IMR-90 (cell line): ENCODE results near the gene PIEZO1. TPM values are rescaled to one million over a fixed set of nuclear protein-coding genes. Genes with fewer than 3 reads are reported as not detected.

Source experiments
- ATAC-seq: fragments of 200-7000 bp; cut with Tn5 transposase; 2 replicates; pipeline ENCODE4 v1.9.1; 2020; ENCODE audit warnings: low read depth, mild to moderate bottlenecking, moderate library complexity
- BruUV-seq: library from RNA; stranded (reverse); fragments of 400-500 nt; replicated peaks from 2 replicates; lab custom pipeline; 2021; lab: Mats Ljungman, UMichigan
- CTCF ChIA-PET: fragments of 300-600 bp; formaldehyde crosslinking; extraction: SDS; loops from one replicate; lab custom pipeline; 2021; ENCODE audit warnings: antibody characterized with exemption; lab: Yijun Ruan, JAX
- POLR2A ChIA-PET: fragments of 300-600 bp; sonication (Branson Sonifier 250); formaldehyde crosslinking; loops from one replicate; lab custom pipeline; 2022; ENCODE audit warnings: antibody characterized with exemption; ENCODE audit not compliant: unreplicated experiment; lab: Charles Lee
- DNase-seq: peaks from one replicate; pipeline ENCODE4 v3.0.0; 2013
- H2AFZ ChIP-seq: replicated peaks from 2 replicates; pipeline ENCODE3; 2013; ENCODE audit warnings: low read length, mild to moderate bottlenecking; ENCODE audit not compliant: poor library complexity
- H2AK5ac ChIP-seq: 2 replicates; pipeline ENCODE4 v1.6.1; 2013; ENCODE audit warnings: low read depth, low read length, inconsistent platforms
- H2AK9ac ChIP-seq: replicated peaks from 2 replicates; pipeline ENCODE3; 2013; ENCODE audit warnings: mild to moderate bottlenecking, low read depth, low read length, moderate library complexity; ENCODE audit not compliant: poor library complexity
- H2BK120ac ChIP-seq: 2 replicates; pipeline ENCODE4 v1.6.1; 2013; ENCODE audit warnings: low read depth, low read length, inconsistent platforms
- H2BK15ac ChIP-seq: 3 replicates; pipeline ENCODE4 v1.6.1; 2013; ENCODE audit warnings: low read depth, low read length, inconsistent platforms
- H2BK20ac ChIP-seq: 2 replicates; pipeline ENCODE4 v1.6.1; 2013; ENCODE audit warnings: low read depth, mild to moderate bottlenecking, inconsistent platforms, low read length, moderate library complexity
- H2BK5ac ChIP-seq: 2 replicates; pipeline ENCODE4 v1.6.1; 2013; ENCODE audit warnings: mild to moderate bottlenecking, low read depth, low read length, inconsistent platforms; ENCODE audit not compliant: poor library complexity, severe bottlenecking
- H3K14ac ChIP-seq: replicated peaks from 2 replicates; pipeline ENCODE4 v1.6.1; 2013; ENCODE audit warnings: low read depth, low read length, inconsistent platforms
- H3K18ac ChIP-seq: 2 replicates; pipeline ENCODE4 v1.6.1; 2013; ENCODE audit warnings: low read depth, low read length, control low read depth
- H3K23ac ChIP-seq: 2 replicates; pipeline ENCODE4 v1.6.1; 2013; ENCODE audit warnings: low read depth, low read length, inconsistent platforms
- H3K27ac ChIP-seq: 2 replicates; pipeline ENCODE4 v1.5.1; 2013; ENCODE audit warnings: mild to moderate bottlenecking, control low read depth, low read length; ENCODE audit not compliant: insufficient read depth
- H3K27me3 ChIP-seq: 2 replicates; pipeline ENCODE4 v1.6.1; 2013; ENCODE audit warnings: low read length; ENCODE audit not compliant: control insufficient read depth, insufficient read depth
- H3K36me3 ChIP-seq: 2 replicates; pipeline ENCODE4 v1.6.1; 2013; ENCODE audit warnings: low read length, mixed read lengths; ENCODE audit not compliant: control insufficient read depth, insufficient read depth
- H3K4ac ChIP-seq: 2 replicates; pipeline ENCODE4 v1.6.1; 2013; ENCODE audit warnings: low read depth, low read length, inconsistent platforms
- H3K4me1 ChIP-seq: 2 replicates; pipeline ENCODE4 v1.6.1; 2013; ENCODE audit warnings: low read length, mixed read lengths; ENCODE audit not compliant: control insufficient read depth, insufficient read depth
- H3K4me2 ChIP-seq: 2 replicates; pipeline ENCODE4 v1.6.1; 2013; ENCODE audit warnings: low read depth, mild to moderate bottlenecking, control low read depth, low read length, moderate library complexity
- H3K4me3 ChIP-seq: 2 replicates; pipeline ENCODE4 v1.5.1; 2013; ENCODE audit warnings: low read depth, mild to moderate bottlenecking, control low read depth, low read length, moderate library complexity; ENCODE audit not compliant: insufficient read depth
- H3K56ac ChIP-seq: 2 replicates; pipeline ENCODE4 v1.6.1; 2013; ENCODE audit warnings: low read length, inconsistent platforms; ENCODE audit not compliant: insufficient read depth; ENCODE audit errors: extremely low read depth
- H3K79me1 ChIP-seq, 2 experiments: 2 replicates each; pipeline ENCODE4 v1.6.1; 2013; ENCODE audit warnings: low read length in 2 of 2, inconsistent platforms in 1 of 2, low read depth in 1 of 2
- H3K9ac ChIP-seq: 2 replicates; pipeline ENCODE4 v1.6.1; 2013; ENCODE audit warnings: low read depth, low read length, control low read depth
- H3K9me1 ChIP-seq: 2 replicates; pipeline ENCODE4 v1.6.1; 2013; ENCODE audit warnings: low read length, inconsistent platforms; ENCODE audit not compliant: insufficient read depth
- H3K9me3 ChIP-seq: 2 replicates; pipeline ENCODE4 v1.6.1; 2013; ENCODE audit warnings: low read length; ENCODE audit not compliant: control insufficient read depth, insufficient read depth
- H4K20me1 ChIP-seq: 2 replicates; pipeline ENCODE4 v1.6.1; 2013; ENCODE audit warnings: low read length, inconsistent platforms; ENCODE audit not compliant: insufficient read depth
- H4K5ac ChIP-seq: 2 replicates; pipeline ENCODE4 v1.6.1; 2013; ENCODE audit warnings: mild to moderate bottlenecking, low read depth, low read length, control low read depth
- H4K8ac ChIP-seq, 2 experiments: 2 replicates each; pipeline ENCODE4 v1.6.1; 2013; ENCODE audit warnings: low read depth in 2 of 2, low read length in 2 of 2, control low read depth in 1 of 2, inconsistent platforms in 1 of 2
- H4K91ac ChIP-seq: 2 replicates; pipeline ENCODE4 v1.6.1; 2013; ENCODE audit warnings: low read depth, low read length, inconsistent platforms; ENCODE audit not compliant: insufficient read depth
- CEBPB ChIP-seq: IDR thresholded peaks from 2 replicates; pipeline ENCODE4 v1.6.1; 2012; ENCODE audit warnings: low read depth, low read length, improper control_type of control experiment
- CHD1 ChIP-seq: IDR thresholded peaks from 2 replicates; pipeline ENCODE4 v1.6.1; 2012; ENCODE audit warnings: low read depth, low read length, improper control_type of control experiment
- MAZ ChIP-seq: IDR thresholded peaks from 2 replicates; pipeline ENCODE4 v1.6.1; 2012; ENCODE audit warnings: low read depth, mild to moderate bottlenecking, low read length, improper control_type of control experiment, moderate library complexity, borderline replicate concordance
- MXI1 ChIP-seq: IDR thresholded peaks from 2 replicates; pipeline ENCODE4 v1.6.1; 2012; ENCODE audit warnings: low read depth, mild to moderate bottlenecking, low read length, moderate library complexity, borderline replicate concordance
- POLR2A ChIP-seq: IDR thresholded peaks from 2 replicates; pipeline ENCODE4 v1.6.1; 2012; ENCODE audit warnings: mild to moderate bottlenecking, low read depth, low read length
- RAD21 ChIP-seq: IDR thresholded peaks from 2 replicates; pipeline ENCODE4 v1.6.1; 2012; ENCODE audit warnings: low read length, improper control_type of control experiment
- RCOR1 ChIP-seq: IDR thresholded peaks from 2 replicates; pipeline ENCODE4 v1.6.1; 2012; ENCODE audit warnings: mild to moderate bottlenecking, low read length, improper control_type of control experiment; ENCODE audit not compliant: insufficient replicate concordance
- SMC3 ChIP-seq: fragments of 150-350 bp; IDR thresholded peaks from 2 replicates; pipeline ENCODE4 v1.6.1; 2016; ENCODE audit warnings: low read depth, mild to moderate bottlenecking, antibody characterized with exemption, low read length, moderate library complexity
- WGBS, 2 experiments: methylation state at CpG; one replicate each; pipeline versions ENCODE4 v1.1.5 to v1.1.7; 2013; ENCODE audit warnings: missing lambda C conversion rate in 2 of 2; ENCODE audit not compliant: insufficient read length in 1 of 2; ENCODE audit errors: extremely low coverage in 2 of 2; 5-methylcytosine and 5-hydroxymethylcytosine counted together
- dilution Hi-C: fragments of 300-500 bp; cut with HindIII; formaldehyde crosslinking; loops from one replicate; pipeline ENCODE4 v1.14.3; 2018; ENCODE audit warnings: low sequenced_read_pairs; ENCODE audit not compliant: unreplicated experiment
- in situ Hi-C: fragments of 300-500 bp; cut with MboI; formaldehyde crosslinking; loops from 3 replicates; pipeline ENCODE4 v1.14.3; 2019; ENCODE audit warnings: low sequenced_read_pairs, inconsistent platforms, mixed read lengths
- intact Hi-C: fragments of 100-400 bp; cut with micrococcal nuclease; formaldehyde crosslinking; loops from 2 replicates; pipeline ENCODE4 v1.10.0; 2022
- polyA plus RNA-seq, 3 experiments: library from polyadenylated mRNA; depleted of rRNA; stranded (reverse); fragments of >200 nt; gene quantifications; 2 replicates each; pipeline ENCODE4 v1.2.3, GENCODE V29; 2012; ENCODE audit warnings: low replicate concordance in 1 of 3
- total RNA-seq: library from RNA; depleted of rRNA; stranded (reverse); fragments of >200 nt; gene quantifications from 2 replicates; pipeline ENCODE4 v1.2.3, GENCODE V29; 2012
- TF ChIP-seq, protein P1 (sequence below): fragments of 150-350 bp; IDR thresholded peaks from 2 replicates; pipeline ENCODE4 v1.6.1; 2017; ENCODE audit warnings: mild to moderate bottlenecking, antibody characterized with exemption, low read length, low read depth
- TF ChIP-seq, protein P2 (sequence below): conservative IDR thresholded peaks from 2 replicates; pipeline ENCODE4 v1.5.1; 2012; ENCODE audit warnings: mild to moderate bottlenecking, low read depth, low read length, improper control_type of control experiment

Gene PIEZO1
- total and polyA plus RNA-seq, 2 of the 4 experiments (the other 2 are of a cell fraction): 36.2 to 372 TPM

DNA sequence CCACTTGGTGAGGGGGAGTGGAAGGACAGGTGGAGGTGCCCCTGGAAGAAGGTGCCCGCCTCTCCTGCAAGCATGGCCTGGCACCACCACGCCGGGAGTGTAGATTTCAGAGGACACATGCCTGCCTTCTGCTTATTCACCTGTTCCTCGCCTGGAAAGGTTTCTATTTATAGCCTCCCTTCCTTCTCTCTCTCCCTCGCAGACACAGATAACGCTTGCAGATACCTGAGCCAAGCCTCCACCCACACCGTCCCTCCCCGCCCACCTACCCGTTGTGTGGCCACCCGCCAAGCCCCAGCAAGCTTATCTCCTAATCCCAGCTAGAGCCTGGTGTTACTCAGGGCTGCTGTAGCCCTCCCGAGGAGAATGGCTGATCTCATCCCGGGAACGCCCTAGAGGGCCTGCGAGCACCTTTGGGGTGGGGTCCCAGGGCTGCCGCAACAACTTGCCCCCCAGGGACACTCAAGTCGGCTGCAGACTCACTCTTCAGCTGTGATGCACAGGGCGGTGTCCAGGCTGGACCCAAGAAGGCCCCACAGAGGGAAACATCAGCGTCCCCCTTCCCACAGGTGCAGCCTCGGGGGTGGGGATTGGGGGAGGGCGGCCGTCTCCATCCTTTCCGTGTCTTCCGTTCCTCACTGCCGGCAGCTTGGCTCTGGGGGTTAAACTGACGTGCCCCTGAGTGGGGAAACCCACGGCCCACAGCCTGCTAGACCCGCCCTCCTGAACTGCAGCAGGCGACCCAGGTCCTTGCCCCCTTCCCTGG is 96.8 kb downstream of the PIEZO1 start:
- no peak overlapping the region for H2BK120ac ChIP-seq
- H3K9me1 ChIP-seq: no peaks in the 10 kb centered on the region
- H3K23ac ChIP-seq: no peak overlapping the region
- H4K5ac ChIP-seq: no peak overlapping the region
- H3K79me1 ChIP-seq: no peaks in the 10 kb centered on the region
- H3K18ac ChIP-seq: no peak overlapping the region
- POLR2A ChIA-PET: no interaction called here
- BruUV-seq: no TSS peak
- H2AFZ ChIP-seq: no peak overlapping the region
- H2AK5ac ChIP-seq: no peak overlapping the region
- no peak overlapping the region for H4K8ac ChIP-seq
- no peak overlapping the region for H4K91ac ChIP-seq
- no peaks in the 10 kb centered on the region for H3K36me3 ChIP-seq
- no peak for TF ChIP-seq CEBPB
- TF ChIP-seq, protein P1, sequence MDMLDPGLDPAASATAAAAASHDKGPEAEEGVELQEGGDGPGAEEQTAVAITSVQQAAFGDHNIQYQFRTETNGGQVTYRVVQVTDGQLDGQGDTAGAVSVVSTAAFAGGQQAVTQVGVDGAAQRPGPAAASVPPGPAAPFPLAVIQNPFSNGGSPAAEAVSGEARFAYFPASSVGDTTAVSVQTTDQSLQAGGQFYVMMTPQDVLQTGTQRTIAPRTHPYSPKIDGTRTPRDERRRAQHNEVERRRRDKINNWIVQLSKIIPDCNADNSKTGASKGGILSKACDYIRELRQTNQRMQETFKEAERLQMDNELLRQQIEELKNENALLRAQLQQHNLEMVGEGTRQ: no peak
- TF ChIP-seq MXI1: no peak
- TF ChIP-seq MAZ: no peak
- TF ChIP-seq POLR2A: no peak
- TF ChIP-seq RAD21: no peak
- no peak for TF ChIP-seq RCOR1
- TF ChIP-seq SMC3: no peak
- TF ChIP-seq CHD1: no peak
- TF ChIP-seq, protein P2, sequence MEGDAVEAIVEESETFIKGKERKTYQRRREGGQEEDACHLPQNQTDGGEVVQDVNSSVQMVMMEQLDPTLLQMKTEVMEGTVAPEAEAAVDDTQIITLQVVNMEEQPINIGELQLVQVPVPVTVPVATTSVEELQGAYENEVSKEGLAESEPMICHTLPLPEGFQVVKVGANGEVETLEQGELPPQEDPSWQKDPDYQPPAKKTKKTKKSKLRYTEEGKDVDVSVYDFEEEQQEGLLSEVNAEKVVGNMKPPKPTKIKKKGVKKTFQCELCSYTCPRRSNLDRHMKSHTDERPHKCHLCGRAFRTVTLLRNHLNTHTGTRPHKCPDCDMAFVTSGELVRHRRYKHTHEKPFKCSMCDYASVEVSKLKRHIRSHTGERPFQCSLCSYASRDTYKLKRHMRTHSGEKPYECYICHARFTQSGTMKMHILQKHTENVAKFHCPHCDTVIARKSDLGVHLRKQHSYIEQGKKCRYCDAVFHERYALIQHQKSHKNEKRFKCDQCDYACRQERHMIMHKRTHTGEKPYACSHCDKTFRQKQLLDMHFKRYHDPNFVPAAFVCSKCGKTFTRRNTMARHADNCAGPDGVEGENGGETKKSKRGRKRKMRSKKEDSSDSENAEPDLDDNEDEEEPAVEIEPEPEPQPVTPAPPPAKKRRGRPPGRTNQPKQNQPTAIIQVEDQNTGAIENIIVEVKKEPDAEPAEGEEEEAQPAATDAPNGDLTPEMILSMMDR: no peak
- no peak overlapping the region for H3K4ac ChIP-seq
- intact Hi-C loops (no loop called here), in situ Hi-C loops (no loop called here), dilution Hi-C loops (no loop called here)
- H3K9me3 ChIP-seq: no peaks in the 10 kb centered on the region
- H2BK5ac ChIP-seq: no peak overlapping the region
- 41% methylated on average over 11 of the region's 28 CpGs; no CpG with 5 or more reads in 1 of the 2 experiments for WGBS, 2 experiments
- no peak overlapping the region for H3K56ac ChIP-seq
- no peak overlapping the region for H3K4me2 ChIP-seq
- peaks cover 40% of the 10 kb centered on the region for H3K27me3 ChIP-seq
- H2BK15ac ChIP-seq: no peak overlapping the region
- no peak overlapping the region for H3K4me3 ChIP-seq
- CTCF ChIA-PET: interaction anchor here (0.7 kb wide), 1 partner anchor 1247 kb away, joined by 3 read pairs; no protein-coding TSS in a partner anchor
- H3K9ac ChIP-seq: no peak overlapping the region
- H3K14ac ChIP-seq: no peak overlapping the region
- H2BK20ac ChIP-seq: no peak overlapping the region
- no peak overlapping the region for H3K27ac ChIP-seq
- no peak overlapping the region for H2AK9ac ChIP-seq
- ATAC-seq (no peak), DNase-seq (no peak)
- H3K4me1 ChIP-seq: peaks cover 7% of the 10 kb centered on the region; the same call in 1 of the 2 replicates
- H4K20me1 ChIP-seq: peaks cover 7% of the 10 kb centered on the region; the same call in 1 of the 2 replicates
